NT2/D1 (cell line): ENCODE measurements around the gene TMEM255B.

ENCODE experiments used
- SUZ12 ChIP-seq: IDR thresholded peaks from 2 replicates; pipeline ENCODE4 v1.6.1; 2011; ENCODE audit not compliant: insufficient read length, insufficient read depth; ENCODE audit errors: extremely low read depth
- YY1 ChIP-seq: IDR thresholded peaks from 2 replicates; pipeline ENCODE4 v1.6.1; 2011; ENCODE audit not compliant: insufficient read length, insufficient read depth
- ZNF274 ChIP-seq: IDR thresholded peaks from 2 replicates; pipeline ENCODE4 v1.6.1; 2011; ENCODE audit warnings: mild to moderate bottlenecking, low read depth, low read length

- TF ChIP-seq ZNF274, result no peak
- no peak for TF ChIP-seq SUZ12
- TF ChIP-seq YY1, result no peak
Observed at GRCh38 chr13:113737803-113738202, 21.2 kb upstream of the TMEM255B start.
